Upper lobe of right lung (tissue), 1 donor: ENCODE results near the gene LSM2. TPM values are rescaled to one million over a fixed set of nuclear protein-coding genes. Genes with fewer than 3 reads are reported as not detected.

ENCODE experiments used
- ATAC-seq: fragments of 200-7000 bp; cut with Tn5 transposase; one replicate; pipeline ENCODE4 v1.9.1; 2020; ENCODE audit warnings: mild to moderate bottlenecking, moderate library complexity
- DNase-seq: peaks from one replicate; pipeline ENCODE4 v3.0.0-alpha.2; 2020
- H3K27ac ChIP-seq: fragments of 200-600 bp; one replicate; pipeline ENCODE4 v1.8.0; 2022
- H3K27me3 ChIP-seq: fragments of 200-600 bp; one replicate; pipeline ENCODE4 v1.8.0; 2022; ENCODE audit warnings: mild to moderate bottlenecking
- H3K36me3 ChIP-seq: fragments of 200-600 bp; one replicate; pipeline ENCODE4 v1.8.0; 2022
- H3K4me1 ChIP-seq: fragments of 200-600 bp; one replicate; pipeline ENCODE4 v1.8.0; 2022
- H3K4me3 ChIP-seq: fragments of 200-600 bp; one replicate; pipeline ENCODE4 v1.8.0; 2022; ENCODE audit warnings: mild to moderate bottlenecking
- H3K9me3 ChIP-seq: fragments of 200-600 bp; one replicate; pipeline ENCODE4 v1.8.0; 2022
- CTCF ChIP-seq: fragments of 200-600 bp; IDR thresholded peaks from one replicate; pipeline ENCODE4 v1.8.0; 2022; ENCODE audit warnings: antibody characterized with exemption
- intact Hi-C: fragments of 100-400 bp; cut with DNase I; formaldehyde crosslinking; loops from one replicate; pipeline ENCODE4 v1.11.0; 2022
- total RNA-seq: library from RNA; stranded (reverse); fragmentation: NEBNext Ultra II Directional; extraction: Animal tissue kit (Norgen Biotek cat#: 25700); gene quantifications from one replicate; pipeline ENCODE4 v1.2.1, GENCODE V29; 2021
- donor health status: DM: no; HTN: yes; CAD: no; lungs with severe emphysema.

The LSM2 gene
- total RNA-seq, 1 donor from 2014 or later, result 30.8 TPM

- TF ChIP-seq CTCF, result no peak
- H3K27me3 ChIP-seq, result no peaks in the 10 kb centered on the region
- H3K4me3 ChIP-seq, result no peak overlapping the region
- intact Hi-C loops, result no loop called here
- H3K9me3 ChIP-seq, result no peaks in the 10 kb centered on the region
- H3K27ac ChIP-seq, result no peak overlapping the region
- H3K36me3 ChIP-seq, result peaks cover 66% of the 10 kb centered on the region
- DNase-seq (no peak), ATAC-seq (no peak)
- no peaks in the 10 kb centered on the region for H3K4me1 ChIP-seq
Measured at GRCh38 chr6:31784098-31784925, 22.5 kb downstream of the LSM2 start.

DNA sequence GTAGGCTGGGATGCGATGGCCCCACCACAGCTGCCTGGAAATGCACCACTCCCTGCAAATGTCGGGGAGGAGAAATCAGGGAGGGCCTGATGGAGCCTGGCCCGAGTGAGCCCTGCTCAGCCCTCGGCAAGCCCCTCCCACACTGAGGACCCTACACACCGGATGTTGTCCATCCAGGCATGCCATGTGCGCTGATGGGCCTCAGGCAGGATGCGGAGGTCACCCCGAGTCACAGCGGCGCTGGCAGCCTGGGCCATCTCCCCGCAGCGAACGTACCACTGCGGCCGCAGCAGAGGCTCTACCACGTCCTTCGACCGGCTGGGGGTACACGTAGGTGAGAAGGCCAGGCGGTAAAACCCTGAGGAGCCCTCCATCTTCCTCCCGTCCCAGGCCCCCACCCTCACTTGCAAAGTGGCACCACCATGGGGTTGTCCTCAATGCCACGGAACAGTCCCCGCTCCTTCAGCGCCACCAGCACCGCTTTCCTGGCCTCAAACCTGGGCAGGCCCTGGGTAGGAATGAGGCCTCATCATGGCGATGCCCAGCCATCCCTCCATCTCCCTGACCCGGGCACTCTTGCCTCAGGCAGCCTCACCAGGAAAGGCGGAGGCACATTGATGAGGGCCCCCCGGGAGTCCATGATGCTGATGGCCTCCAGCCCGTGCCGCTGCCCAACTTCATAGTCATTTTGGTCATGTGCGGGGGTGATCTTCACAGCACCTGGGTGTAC, 24.5 kb downstream of the LSM2 start:
- no peak for DNase-seq
- ATAC-seq, result no peak
- H3K36me3 ChIP-seq, result peaks cover 70% of the 10 kb centered on the region
- no peak overlapping the region for H3K27ac ChIP-seq
- intact Hi-C loops, result no loop called here
- peaks cover 2% of the 10 kb centered on the region for H3K4me1 ChIP-seq
- H3K9me3 ChIP-seq, result no peaks in the 10 kb centered on the region
- no peak for TF ChIP-seq CTCF
- no peak overlapping the region for H3K4me3 ChIP-seq
- H3K27me3 ChIP-seq, result no peaks in the 10 kb centered on the region

- peaks cover 69% of the 10 kb centered on the region for H3K36me3 ChIP-seq
- no peak for ATAC-seq
- no peak overlapping the region for H3K27ac ChIP-seq
- peaks cover 10% of the 10 kb centered on the region for H3K4me1 ChIP-seq
- TF ChIP-seq CTCF, result no peak
- no peaks in the 10 kb centered on the region for H3K9me3 ChIP-seq
- intact Hi-C loops, result no loop called here
- H3K27me3 ChIP-seq, result no peaks in the 10 kb centered on the region
- no peak overlapping the region for H3K4me3 ChIP-seq
- DNase-seq, result no peak
Measured at GRCh38 chr6:31781244-31782125, 25.3 kb downstream of the LSM2 start.

GRCh38 chr6:31780507-31781243, 26.1 kb downstream of the LSM2 start:
- Histone ChIP-seq H3K36me3 (peaks cover 69% of the 10 kb centered on the region), H3K9me3 (no peaks in the 10 kb centered on the region), H3K27ac (no peak overlapping the region), H3K4me1 (peaks cover 11% of the 10 kb centered on the region), H3K4me3 (no peak overlapping the region), H3K27me3 (no peaks in the 10 kb centered on the region)
- ATAC-seq, result no peak
- TF ChIP-seq CTCF, result no peak
- intact Hi-C loops, result no loop called here
- no peak for DNase-seq

GRCh38 chr6:31779908-31780307, 26.9 kb downstream of the LSM2 start:
- H3K27me3 ChIP-seq, result no peaks in the 10 kb centered on the region
- no peak overlapping the region for H3K27ac ChIP-seq
- H3K9me3 ChIP-seq, result no peaks in the 10 kb centered on the region
- intact Hi-C loops, result no loop called here
- DNase-seq (no peak), ATAC-seq (no peak)
- no peak for TF ChIP-seq CTCF
- H3K4me1 ChIP-seq, result peaks cover 11% of the 10 kb centered on the region
- no peak overlapping the region for H3K4me3 ChIP-seq
- peaks cover 63% of the 10 kb centered on the region for H3K36me3 ChIP-seq
